Measurements from ENCODE around the gene SFT2D3.
A peak's percentile ranks its signal among the peaks of the same experiment; 100 is the strongest.

SFT2D3 gene

DNA sequence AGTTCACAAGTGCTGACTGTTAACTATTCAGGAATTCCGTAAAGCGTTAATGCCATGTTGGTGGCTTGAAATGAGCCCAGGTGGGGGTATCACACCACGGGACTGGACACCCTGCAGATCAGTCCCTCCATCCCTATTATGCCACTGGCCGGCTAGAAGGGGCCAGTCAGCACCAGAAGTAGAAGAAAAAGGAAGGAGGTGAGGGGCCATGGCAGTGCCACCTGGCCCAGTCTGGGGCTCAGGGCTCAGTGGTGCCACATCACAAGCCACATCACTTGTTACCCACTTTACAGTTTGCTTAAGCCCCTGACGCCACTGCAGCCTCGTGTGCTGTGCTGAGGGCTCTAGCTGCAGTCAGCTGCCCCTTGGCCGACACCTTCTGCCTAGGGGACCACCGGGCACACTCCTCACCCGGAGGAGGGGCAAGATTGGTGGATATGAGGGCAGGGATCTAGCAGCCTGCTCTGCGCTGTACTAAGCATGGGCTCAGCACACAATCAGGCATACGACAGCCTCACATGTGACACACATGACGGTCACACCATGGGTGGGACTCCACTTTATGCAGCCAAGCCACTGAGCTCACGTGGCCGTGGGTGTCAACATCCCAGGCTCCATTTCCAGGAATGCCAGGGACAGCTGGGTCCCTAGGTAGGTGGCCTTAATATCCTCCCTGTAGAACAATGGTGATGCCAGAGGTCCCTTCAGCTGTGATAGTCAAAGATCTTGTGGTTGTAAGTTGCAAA lies 29.6 kb upstream of the SFT2D3 start:
- TF ChIP-seq POLR2A (IDR thresholded peaks at IDR 0.05; ENCODE audit: low read length) (no peak), GATA1 (IDR thresholded peaks at IDR 0.05; ENCODE audit: low read depth, low read length) (no peak)
- no peak for DNase-seq

DNA sequence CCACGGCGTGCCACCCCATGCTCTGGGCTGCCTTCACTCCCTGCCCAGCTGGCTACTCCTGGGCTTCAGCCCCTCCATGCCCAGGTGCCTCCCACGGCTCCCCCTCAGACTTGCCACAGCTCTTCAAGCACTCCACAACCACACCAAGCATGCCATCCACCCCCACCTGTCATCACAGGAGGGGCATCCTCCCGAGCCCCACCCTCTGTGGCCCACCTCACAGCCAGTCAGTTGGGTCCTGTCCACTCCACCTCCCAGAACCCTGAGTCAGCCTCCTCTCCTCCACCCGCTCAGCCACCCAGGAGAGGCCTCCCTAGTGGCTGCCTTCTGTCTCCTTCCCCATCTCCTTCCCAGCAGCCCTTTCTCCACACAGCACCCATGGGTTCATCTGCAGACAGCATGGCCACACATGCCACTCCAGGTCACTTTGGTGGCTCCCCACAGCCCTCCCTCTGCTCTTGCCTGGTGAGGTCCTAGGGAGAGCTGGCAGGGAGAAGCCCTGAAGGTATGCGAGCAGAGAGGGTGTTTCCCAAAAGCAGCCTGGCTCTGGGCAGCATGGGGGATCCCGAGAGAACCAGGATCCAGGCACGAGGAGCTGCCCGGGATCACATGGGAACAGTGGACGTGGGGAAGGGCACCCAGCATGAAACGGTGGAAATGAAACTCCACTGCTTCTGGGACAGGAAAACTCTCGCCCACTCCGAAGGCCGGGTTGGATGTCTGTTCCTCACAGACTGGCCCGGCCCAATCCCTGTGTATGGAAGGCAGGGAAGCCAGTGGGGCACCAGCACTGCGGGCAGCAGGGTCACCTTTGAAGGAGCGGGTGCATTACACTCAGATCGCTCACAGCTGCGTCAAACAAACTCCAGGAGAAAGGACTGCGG lies 28.7 kb upstream of the SFT2D3 start:
- no peak for DNase-seq
- no peak for TF ChIP-seq POLR2A (IDR thresholded peaks at IDR 0.05; ENCODE audit: low read length)
- no peak for TF ChIP-seq GATA1 (IDR thresholded peaks at IDR 0.05; ENCODE audit: low read depth, low read length)

DNA sequence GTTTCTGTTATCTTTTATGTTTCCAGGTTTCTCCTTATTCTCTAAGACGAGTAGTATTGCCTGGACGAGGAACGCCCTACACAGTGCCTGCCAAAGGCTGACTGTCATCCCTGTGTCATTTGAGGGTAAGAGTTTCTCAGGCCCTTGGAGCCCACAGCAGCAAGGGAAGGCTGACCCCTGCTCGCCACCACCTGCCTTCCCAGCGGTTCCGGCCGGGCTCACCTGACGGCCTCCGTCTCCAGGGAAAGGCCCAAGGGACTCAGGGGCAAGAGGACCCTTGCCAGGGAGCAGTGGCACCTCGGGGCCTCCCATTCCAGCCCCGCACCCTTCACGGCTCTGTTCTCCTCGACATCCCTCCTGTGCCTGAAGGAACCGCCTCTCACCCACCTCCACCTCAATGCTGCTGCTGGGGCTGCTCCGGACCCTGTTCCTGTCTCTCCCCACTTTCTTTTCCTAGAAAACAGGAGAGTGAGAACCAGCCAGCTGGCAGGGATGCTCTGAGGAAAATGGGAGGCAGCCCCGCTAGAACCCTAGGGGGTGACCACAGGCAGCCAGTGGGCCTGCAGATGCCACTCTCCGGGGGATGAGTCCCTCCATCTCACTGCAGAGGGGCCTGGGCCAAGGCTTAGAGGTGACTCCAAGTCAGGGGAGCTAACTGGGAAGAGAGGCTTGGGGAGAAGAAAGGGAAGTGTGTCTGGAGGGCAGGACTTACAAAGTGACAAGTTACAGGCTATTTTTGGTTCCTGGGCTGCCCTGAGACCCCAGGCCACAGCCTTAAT lies 27.8 kb upstream of the SFT2D3 start:
- DNase-seq, result no peak
- TF ChIP-seq GATA1 (IDR thresholded peaks at IDR 0.05; ENCODE audit: low read depth, low read length) (no peak), POLR2A (IDR thresholded peaks at IDR 0.05; ENCODE audit: low read length) (no peak)

DNA sequence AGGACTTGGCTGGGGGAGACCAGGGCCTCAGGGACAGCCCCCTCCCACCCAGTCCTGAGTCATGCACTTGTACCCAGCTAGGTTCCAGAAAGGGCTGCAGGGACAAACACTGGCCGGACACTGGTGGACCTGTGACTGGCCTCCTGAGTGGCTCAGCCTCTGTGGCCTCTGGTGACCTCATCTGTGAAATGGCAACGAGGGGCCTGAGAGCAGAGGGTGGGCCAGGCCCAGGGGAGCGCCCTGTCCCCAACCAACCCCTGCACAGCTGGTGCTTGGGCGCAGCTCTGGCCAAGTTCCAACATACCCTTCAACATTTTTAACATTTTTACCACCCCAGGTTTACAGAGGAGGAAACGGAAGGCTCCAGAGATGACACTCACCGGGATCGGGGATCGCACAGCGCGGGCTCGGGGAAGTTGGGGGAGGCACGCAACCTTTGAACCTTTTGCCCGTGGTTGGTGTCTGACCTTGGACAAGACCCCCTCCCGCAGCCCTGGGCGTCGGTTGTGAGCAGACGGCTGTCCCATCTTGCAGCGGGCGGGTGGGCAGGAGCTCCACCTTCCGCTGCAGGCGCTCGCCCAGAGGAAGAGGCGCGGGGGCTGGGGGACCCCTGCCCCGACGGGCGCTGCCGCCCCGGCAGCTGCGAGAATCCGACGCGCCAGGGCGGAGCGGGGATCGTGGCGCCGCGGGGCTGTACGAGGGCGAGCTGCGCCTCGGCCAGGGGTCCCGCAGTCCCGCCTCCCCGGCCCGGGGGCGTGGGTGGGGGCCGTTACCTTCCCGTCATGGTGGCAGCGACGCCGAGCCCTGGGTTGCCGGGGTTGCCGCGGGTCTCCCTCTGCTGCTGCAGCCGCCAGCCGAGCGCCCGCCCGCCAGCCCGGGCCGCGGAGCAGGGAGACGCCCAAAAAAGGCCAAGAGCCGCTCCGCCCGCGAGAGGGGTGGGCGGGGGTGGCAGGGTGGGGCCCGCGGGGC lies 26.8 kb upstream of the SFT2D3 start:
- TF ChIP-seq GATA1 (IDR thresholded peaks at IDR 0.05; ENCODE audit: low read depth, low read length), result no peak
- TF ChIP-seq POLR2A (IDR thresholded peaks at IDR 0.05; ENCODE audit: low read length), result no peak

DNA sequence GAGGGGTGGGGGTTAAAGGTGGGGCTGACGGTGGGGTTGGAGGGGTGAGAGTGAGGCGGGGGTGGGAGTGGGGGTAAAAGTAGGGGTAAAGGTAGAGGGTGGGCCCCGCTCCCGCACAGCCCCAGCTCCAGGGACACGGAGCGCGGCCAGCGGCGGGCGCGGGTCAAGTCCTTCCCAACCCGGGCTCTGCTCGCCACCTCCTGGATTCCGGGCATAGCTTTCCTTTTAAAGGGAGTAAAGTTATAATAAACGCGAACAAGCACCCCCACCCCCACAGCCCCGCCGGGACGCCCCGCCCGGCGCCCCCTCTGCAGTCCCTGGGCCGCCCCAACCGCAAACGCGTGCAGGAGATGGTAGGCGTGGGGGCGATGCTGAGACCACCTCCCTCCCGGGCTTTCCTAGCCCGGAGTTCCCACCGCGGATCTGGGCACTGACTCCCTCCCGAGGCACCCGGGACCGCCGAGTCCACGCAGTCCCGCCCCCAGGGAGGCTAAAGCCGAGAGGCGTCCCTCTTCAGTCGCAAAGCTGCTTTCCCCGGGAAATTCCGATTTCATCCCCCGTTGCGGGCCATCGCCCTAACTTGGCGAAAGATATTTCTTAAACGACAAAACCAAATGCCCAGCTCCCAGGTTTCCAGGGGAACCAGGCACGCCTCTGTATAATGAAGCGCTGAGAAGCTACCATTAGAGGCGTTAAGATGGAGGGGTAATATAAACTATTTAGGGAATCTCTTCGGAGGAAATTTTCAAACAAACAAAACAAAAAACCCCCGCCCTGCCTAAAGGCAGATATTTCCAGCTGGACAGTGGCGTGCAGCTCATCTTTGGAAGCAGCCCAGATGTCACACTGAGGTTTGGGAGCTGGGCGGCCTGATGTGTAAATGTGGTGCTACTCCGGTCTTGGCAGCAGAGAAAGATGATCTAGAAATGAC lies 25.7 kb upstream of the SFT2D3 start, which contains the start of gene LIMS2:
Gene LIMS2, minus strand, starts transcription at position 200 of the 931 bp plus-strand sequence. CDS start 506 bp downstream, outside the sequence.
- no peak for TF ChIP-seq POLR2A (IDR thresholded peaks at IDR 0.05; ENCODE audit: low read length)
- no peak for DNase-seq

More for the DNA sequence above, 26.8 kb upstream of the SFT2D3 start:
- peak; percentile 17 to 29 for DNase-seq

DNA sequence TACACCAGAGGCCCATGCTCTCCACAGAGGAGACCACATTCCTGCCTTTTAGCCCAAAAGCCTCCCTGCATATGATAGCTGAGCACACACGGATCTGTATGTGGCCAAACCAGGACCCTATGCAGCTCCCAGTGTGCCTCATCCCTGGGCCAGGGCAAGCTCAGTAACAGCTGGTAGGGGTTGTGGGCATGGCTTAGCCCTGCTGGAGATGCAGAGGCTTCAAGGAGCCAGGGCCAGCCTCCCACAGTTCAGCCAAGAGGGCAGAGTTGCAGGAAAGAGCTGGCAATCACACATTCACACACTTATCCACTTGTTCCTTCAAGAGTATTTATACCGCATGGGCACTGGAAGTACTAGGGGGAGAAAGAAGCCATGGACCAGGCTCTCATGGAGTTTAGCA lies 24.4 kb upstream of the SFT2D3 start:
- DNase-seq, result no peak
- no peak for TF ChIP-seq POLR2A (IDR thresholded peaks at IDR 0.05; ENCODE audit: low read length)
- no peak for TF ChIP-seq GATA1 (IDR thresholded peaks at IDR 0.05; ENCODE audit: low read depth, low read length)

DNA sequence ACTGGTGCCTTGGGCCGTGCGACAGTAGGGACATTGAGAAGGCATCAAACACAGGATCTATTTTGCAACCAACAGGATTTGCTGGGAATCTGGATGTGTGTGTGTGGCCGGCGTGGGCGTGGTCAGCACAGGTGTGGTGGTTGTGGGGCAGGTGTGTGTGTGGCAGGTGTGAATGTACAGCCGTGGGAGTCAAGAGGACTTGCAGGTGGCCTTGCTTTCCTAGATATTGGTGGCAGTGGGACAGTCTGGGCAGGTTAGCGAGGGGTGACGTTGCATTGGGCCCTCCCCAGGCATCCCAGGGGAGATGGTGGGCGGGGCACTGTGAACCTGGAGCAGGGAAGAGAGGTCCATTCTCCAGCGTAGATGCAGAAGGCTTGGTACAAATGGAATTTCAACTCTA lies 22.8 kb upstream of the SFT2D3 start:
- TF ChIP-seq POLR2A (IDR thresholded peaks at IDR 0.05; ENCODE audit: low read length) (no peak), GATA1 (IDR thresholded peaks at IDR 0.05; ENCODE audit: low read depth, low read length) (no peak)
- no peak for DNase-seq

DNA sequence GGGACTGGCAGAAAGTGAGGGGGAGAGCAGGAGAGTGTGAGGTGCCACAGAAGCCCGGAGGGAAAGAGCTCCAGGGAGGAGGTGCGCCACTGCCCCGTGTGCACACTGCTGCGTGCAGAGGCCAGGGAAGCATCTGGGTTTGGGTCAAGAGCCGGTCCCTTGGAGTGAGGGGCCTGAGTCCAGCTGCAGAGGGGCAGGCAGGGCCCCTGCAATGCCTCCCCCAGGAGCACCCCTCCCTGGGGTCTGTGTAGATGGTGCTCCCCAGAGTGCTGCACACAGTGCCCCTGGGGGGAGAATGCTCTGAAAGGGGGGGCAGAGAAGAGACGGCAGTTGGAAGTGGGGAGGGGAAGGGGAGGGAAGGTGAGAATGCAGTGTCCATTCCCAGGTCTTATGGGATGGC lies 22.3 kb upstream of the SFT2D3 start:
- TF ChIP-seq GATA1 (IDR thresholded peaks at IDR 0.05; ENCODE audit: low read depth, low read length) (no peak), POLR2A (IDR thresholded peaks at IDR 0.05; ENCODE audit: low read length) (no peak)
- no peak for DNase-seq

DNA sequence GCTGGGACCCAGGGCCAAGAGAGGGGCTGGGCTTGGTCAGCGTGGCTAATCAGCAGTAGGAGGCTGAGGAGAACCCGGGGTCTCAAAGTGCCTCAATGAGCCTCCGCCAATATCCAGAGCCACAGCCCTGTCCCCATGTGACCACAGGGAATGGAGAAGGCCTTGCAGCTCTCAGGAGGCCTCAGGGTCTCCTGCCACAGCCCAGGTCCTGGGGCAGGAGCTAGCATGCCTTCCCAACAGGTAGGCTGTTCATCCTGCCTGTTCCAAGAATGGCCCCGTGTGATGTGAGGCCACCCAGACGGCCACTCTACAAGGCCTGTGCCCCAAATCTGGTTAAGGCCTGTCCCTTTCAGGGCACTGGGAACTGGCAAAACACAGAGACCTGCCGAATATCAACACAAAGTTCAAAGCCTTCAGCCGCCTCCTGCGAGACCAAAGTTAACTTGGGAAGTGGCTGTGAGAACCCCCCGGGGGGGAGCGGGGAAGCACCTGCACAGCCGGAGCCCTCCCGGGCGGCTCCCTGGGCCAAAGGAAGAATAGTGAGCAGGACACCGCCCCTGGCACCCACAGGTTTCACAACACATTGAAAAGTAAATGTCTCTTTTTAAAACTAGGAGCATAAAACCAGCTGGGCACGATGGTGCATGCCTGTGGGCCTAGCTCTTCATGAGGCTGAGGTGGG lies 21.5 kb upstream of the SFT2D3 start:
- no peak for TF ChIP-seq POLR2A (IDR thresholded peaks at IDR 0.05; ENCODE audit: low read length)
- no peak for TF ChIP-seq GATA1 (IDR thresholded peaks at IDR 0.05; ENCODE audit: low read depth, low read length)
- no peak for DNase-seq

DNA sequence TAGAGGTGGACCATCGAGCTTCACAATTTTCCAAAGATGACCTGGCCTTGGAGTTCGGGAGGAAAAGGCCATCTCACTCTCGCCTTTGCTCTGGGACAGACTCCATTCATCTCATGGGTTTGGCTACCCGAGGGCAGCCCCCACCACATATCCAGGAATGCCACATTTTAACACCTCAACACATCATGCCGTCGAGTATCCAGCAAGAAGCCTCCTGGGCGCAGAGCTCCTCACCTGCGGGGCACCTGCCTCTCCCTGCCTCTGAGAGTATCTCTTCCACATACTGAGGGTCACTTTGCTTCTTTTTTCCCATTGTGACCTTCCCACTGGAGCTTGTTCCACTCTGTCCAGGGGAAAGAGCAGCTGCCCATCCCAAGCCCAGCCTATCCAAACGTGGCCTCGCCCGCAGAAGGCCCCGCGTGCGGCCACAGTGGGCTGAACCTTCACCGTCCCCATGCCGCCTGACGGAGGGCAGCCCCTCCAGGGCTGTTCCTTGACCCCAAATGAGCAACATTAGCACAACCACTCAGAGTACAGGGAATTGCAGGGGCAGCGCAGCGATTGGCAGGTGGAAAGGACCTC lies 20.5 kb upstream of the SFT2D3 start:
- no peak for DNase-seq
- TF ChIP-seq GATA1 (IDR thresholded peaks at IDR 0.05; ENCODE audit: low read depth, low read length) (no peak), POLR2A (IDR thresholded peaks at IDR 0.05; ENCODE audit: low read length) (no peak)

DNA sequence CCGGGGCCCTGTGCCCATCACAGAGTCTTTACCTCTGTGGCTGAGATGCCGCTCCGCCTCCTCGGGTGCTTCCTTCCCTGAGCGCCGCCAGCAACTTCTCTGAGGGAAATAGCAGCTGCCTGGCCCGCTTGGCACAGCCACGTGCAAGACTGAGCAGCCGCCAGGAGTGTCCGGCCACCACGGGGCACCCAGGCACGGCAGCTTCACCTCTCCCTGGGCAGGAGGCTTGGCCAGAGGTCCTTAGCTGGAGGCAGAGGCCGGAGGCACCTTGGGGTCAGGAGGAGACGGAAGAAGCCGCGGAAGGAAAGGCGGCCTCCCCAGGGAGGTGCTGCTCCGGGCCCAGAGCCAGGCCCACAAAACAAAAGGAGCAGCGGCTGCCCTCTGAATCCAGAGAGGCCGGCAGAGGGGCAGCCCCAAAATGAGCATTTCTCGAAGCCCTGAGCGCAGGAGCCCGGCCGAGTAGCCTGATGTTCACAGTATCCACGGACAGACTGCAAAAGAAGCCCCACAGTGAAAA lies 20.0 kb upstream of the SFT2D3 start:
- no peak for TF ChIP-seq POLR2A (IDR thresholded peaks at IDR 0.05; ENCODE audit: low read length)
- TF ChIP-seq GATA1 (IDR thresholded peaks at IDR 0.05; ENCODE audit: low read depth, low read length), result no peak
- DNase-seq, result no peak

Measured in erythroblast (primary cell).